ENCODE results near the gene GRM4.

Gene GRM4

DNA sequence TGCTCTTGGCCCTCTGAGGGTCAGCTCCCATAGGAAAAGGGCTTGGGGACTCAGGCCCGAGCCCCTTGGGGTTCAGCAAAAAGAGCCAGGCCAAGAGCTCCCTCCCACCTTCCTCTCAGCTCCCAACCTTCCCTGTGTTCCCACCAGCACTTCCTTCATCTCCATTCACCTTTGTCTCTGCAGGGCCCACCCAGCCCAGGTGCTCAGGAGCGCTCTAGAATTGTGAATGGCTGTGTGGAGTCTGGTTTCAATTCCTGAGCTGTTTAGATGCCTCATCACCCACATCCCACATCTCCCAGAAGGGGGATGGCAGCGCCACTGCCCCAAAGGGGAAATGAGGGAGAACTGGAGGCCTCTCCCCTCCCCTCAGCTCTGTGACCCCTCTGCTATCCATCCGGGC lies 7.7 kb downstream of the GRM4 start:
- TF ChIP-seq, protein P1, sequence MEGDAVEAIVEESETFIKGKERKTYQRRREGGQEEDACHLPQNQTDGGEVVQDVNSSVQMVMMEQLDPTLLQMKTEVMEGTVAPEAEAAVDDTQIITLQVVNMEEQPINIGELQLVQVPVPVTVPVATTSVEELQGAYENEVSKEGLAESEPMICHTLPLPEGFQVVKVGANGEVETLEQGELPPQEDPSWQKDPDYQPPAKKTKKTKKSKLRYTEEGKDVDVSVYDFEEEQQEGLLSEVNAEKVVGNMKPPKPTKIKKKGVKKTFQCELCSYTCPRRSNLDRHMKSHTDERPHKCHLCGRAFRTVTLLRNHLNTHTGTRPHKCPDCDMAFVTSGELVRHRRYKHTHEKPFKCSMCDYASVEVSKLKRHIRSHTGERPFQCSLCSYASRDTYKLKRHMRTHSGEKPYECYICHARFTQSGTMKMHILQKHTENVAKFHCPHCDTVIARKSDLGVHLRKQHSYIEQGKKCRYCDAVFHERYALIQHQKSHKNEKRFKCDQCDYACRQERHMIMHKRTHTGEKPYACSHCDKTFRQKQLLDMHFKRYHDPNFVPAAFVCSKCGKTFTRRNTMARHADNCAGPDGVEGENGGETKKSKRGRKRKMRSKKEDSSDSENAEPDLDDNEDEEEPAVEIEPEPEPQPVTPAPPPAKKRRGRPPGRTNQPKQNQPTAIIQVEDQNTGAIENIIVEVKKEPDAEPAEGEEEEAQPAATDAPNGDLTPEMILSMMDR (IDR thresholded peaks at IDR 0.05) = no peak
- H3K27ac ChIP-seq = no peak overlapping the region
- H3K4me3 ChIP-seq = no peak overlapping the region
- DNase-seq (ENCODE audit: low spot score) = no peak

DNA sequence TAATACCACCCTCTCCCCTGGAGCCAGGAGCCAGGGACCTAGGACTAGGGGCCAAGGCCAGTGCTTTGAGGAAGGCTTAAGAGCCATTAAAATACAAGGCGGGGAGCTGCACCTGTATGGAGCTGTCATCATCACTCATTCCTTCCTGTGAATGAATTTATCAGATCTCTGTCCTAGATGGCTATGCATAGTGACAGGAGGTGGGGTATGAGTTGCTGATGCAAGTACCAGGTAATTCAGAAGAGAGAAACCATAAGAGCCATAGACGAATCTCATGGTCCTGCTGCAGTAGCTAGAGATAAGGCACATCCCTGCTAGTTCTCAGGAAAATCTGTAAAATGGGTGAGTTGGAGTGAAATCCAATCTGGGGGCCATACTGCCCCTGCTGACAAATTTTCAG lies 10.3 kb downstream of the GRM4 start:
- Histone ChIP-seq H3K4me3 (no peak overlapping the region), H3K27ac (no peak overlapping the region)
- no peak for DNase-seq (ENCODE audit: low spot score)
- TF ChIP-seq, protein P1 (IDR thresholded peaks at IDR 0.05) = no peak

DNA sequence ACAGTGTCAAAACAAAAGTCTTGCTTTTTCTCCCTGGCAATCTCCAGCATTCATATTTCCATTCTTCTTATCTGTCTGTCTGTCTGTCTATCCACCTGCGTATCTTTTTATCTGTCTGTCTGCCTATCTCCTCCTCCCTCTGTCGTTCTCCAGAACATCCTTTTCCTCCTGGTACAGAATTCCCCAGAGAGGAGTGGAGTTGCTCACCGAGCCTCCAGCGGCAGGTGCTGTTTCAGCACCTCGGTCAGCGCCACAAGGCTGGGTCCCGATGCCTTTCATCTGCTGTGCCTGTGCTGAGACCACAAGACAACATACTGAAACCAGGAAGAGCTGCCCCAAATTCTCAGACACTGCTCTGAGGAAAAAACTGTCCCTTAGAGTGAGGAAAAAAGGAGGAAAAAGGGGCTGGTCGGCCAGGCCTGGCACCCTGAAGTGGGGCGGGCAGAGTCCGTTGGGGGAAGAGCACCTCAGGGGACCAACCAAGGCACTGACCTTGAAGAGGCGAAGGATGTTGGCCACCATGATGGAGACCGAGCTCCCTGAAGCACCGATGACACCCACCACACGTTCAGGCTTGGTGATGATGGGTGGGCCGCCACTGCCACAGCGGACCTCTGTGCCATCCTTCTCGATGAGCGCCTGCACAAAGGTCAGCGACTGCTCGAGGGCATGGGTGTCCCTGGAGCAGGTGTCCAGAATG lies 13.3 kb downstream of the GRM4 start:
- no peak for DNase-seq (ENCODE audit: low spot score)
- TF ChIP-seq, protein P1 (IDR thresholded peaks at IDR 0.05) = no peak
- Histone ChIP-seq H3K4me3 (no peak overlapping the region), H3K27ac (no peak overlapping the region)

DNA sequence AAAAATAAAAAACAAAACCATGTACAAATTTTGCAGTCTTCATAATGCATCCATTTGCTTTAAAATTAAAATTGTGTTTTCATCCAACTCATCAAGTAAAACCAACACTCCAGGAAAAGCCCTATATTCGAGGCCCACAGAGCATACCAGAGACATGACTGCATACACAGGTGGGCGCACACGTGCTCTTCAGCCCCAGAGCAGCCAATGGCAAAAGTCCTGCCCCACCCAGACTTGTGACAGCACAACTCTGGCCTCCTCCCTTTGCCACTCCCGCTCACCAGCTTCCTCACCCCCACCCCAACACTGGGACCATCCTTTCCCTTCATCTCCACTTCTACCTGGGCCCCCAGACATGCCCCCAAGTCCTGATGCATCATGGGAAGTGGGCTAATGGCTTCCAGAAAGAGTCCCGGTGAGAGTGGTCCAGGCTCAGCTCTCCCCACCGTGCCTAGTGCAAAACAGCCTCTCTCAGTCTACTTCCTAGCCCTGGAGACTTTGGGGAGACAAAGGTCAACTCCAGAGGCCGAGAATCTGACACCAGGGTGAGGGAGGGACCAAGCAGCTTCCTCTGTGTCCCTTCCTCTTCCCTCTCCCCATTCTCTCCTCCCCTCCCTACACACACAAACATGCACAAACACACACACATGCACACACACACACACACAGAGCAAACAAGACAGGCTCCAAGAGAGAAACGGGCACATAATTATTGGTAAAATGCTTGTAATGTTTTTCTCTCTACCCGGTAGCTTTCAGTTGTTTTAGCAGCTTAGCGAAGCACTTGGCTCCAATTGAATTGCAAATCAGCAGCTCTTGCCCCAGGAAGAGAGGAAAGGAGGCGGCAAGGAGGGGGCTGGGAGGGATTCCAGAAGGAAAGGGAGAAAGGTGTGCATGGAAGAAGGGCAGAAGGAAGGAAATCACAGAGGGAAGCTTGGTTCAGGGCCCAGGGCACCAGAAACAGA lies 14.3 kb downstream of the GRM4 start:
- no peak for DNase-seq (ENCODE audit: low spot score)
- no peak overlapping the region for H3K4me3 ChIP-seq

DNA sequence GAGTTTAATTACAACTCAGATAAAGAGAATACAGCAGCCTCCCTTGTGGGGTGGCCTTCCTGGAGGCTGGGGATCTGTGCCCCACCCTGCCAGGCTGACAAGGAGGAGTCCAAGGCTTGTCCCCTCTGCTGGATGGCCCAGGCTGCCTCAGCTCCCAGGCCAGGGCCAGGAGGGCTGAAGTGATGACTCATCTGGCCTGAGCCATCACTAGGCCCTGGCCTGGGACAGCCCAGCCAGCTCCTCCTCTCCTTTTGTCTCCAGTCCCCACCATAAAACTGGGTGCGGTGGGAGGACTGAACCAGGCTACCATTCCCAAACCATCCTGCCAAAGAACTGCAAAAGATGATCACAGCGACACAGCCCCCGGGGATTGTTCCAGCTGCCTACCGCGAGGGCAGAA lies 15.0 kb downstream of the GRM4 start:
- TF ChIP-seq, protein P1 (IDR thresholded peaks at IDR 0.05) = no peak
- H3K27ac ChIP-seq = no peak overlapping the region
- no peak for DNase-seq (ENCODE audit: low spot score)
- H3K4me3 ChIP-seq = no peak overlapping the region

More for the DNA sequence above, 14.3 kb downstream of the GRM4 start:
- TF ChIP-seq, protein P1 (IDR thresholded peaks at IDR 0.05) = no peak
- no peak overlapping the region for H3K27ac ChIP-seq

DNA sequence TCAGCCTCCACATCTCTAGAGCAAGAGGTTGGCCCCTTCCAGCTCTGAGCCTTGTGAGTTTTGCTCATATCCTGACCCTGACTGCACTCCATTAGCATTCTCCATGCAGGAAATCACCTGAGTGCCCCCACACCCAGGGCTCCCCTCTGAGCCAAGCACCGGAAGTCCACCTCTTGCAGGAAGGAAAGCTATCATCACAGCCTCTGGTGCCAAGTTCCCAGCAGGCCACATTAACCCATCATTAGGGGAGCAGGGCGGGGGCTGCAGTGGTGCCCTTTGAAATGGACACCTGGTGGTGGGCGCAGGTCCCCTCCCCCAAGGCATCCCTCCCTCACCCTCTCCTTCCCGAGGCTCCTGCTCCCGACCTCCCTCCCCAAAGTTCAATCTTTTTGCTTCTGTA lies 16.1 kb downstream of the GRM4 start:
- H3K4me3 ChIP-seq = no peak overlapping the region
- no peak for DNase-seq (ENCODE audit: low spot score)
- TF ChIP-seq, protein P1 (IDR thresholded peaks at IDR 0.05) = no peak
- H3K27ac ChIP-seq = no peak overlapping the region

Data from coronary artery (tissue), 2 donors.